Measurements from ENCODE around the gene SLC25A43. TPM values are rescaled to one million over a fixed set of nuclear protein-coding genes. Genes with fewer than 3 reads are reported as not detected.

SLC25A43 gene
- total RNA-seq, 1 donor from 2014 or later: 15.0 TPM

- TF ChIP-seq CTCF (conservative IDR thresholded peaks at IDR 0.05; ENCODE audit: low read depth, low read length): no peak
- peak within 1 kb of the TSS; percentile 79 for H3K4me3 ChIP-seq (ENCODE audit: low read depth, low read length)
- DNase-seq (ENCODE audit: low read depth): no peak
These were observed 68.9 kb downstream of the SLC25A43 start, which contains the start of gene SLC25A5 for GRCh38 chrX:119467842-119468550. Gene SLC25A5, plus strand, starts transcription at chrX:119468444. Its CDS starts 72 bp downstream, at chrX:119468516.

GRCh38 chrX:119468551-119469312 lies 69.6 kb downstream of the SLC25A43 start:
- no peak for DNase-seq (ENCODE audit: low read depth)
- peak; percentile 59 for TF ChIP-seq CTCF (conservative IDR thresholded peaks at IDR 0.05; ENCODE audit: low read depth, low read length)
- peak overlapping the region; percentile 79 for H3K4me3 ChIP-seq (ENCODE audit: low read depth, low read length)

- H3K4me3 ChIP-seq (ENCODE audit: low read depth, low read length): peak overlapping the region; percentile 79
- DNase-seq (ENCODE audit: low read depth): no peak
- no peak for TF ChIP-seq CTCF (conservative IDR thresholded peaks at IDR 0.05; ENCODE audit: low read depth, low read length)
These were observed 70.1 kb downstream of the SLC25A43 start for GRCh38 chrX:119469313-119469635.

GRCh38 chrX:119474615-119475388 lies 75.7 kb downstream of the SLC25A43 start:
- H3K4me3 ChIP-seq (ENCODE audit: low read depth, low read length): no peak overlapping the region
- no peak for TF ChIP-seq CTCF (conservative IDR thresholded peaks at IDR 0.05; ENCODE audit: low read depth, low read length)
- no peak for DNase-seq (ENCODE audit: low read depth)

GRCh38 chrX:119475389-119476101 lies 76.4 kb downstream of the SLC25A43 start:
- DNase-seq (ENCODE audit: low read depth): no peak
- no peak overlapping the region for H3K4me3 ChIP-seq (ENCODE audit: low read depth, low read length)
- TF ChIP-seq CTCF (conservative IDR thresholded peaks at IDR 0.05; ENCODE audit: low read depth, low read length): no peak

GRCh38 chrX:119477812-119478232 lies 78.7 kb downstream of the SLC25A43 start:
- peak; percentile 70 for DNase-seq (ENCODE audit: low read depth)
- TF ChIP-seq CTCF (conservative IDR thresholded peaks at IDR 0.05; ENCODE audit: low read depth, low read length): no peak
- peak overlapping the region; percentile 41 for H3K4me3 ChIP-seq (ENCODE audit: low read depth, low read length)
